OCI-LY3 (cell line): ENCODE measurements around the gene FRMD1.

Experiments
- H2AFZ ChIP-seq: fragments of 200-600, 300-600 bp; shearing (Covaris generic); 2 replicates; pipeline ENCODE4 v1.6.0; 2014; ENCODE audit warnings: antibody characterized with exemption, low read depth, low read length
- H3K27ac ChIP-seq: fragments of 200-600, 300-600 bp; sonication (generic); 2 replicates; pipeline ENCODE4 v1.5.1; 2014; ENCODE audit warnings: mild to moderate bottlenecking, low read length, moderate library complexity, mixed read lengths
- H3K27me3 ChIP-seq: fragments of 200-600, 300-600 bp; sonication (generic); 2 replicates; pipeline ENCODE4 v1.6.1; 2014; ENCODE audit warnings: low read depth, low read length, mixed read lengths
- H3K36me3 ChIP-seq: fragments of 200-600, 300-600 bp; sonication (generic); replicated peaks from 2 replicates; pipeline ENCODE3; 2014; ENCODE audit warnings: low read depth, low read length, mixed read lengths
- H3K4me1 ChIP-seq: fragments of 300-600, 200-600 bp; sonication (generic); 2 replicates; pipeline ENCODE4 v1.6.1; 2014; ENCODE audit warnings: low read length, mixed read lengths
- H3K4me2 ChIP-seq: fragments of 200-600, 300-600 bp; sonication (generic); 2 replicates; pipeline ENCODE4 v1.6.1; 2014; ENCODE audit warnings: low read length, mixed read lengths
- H3K4me3 ChIP-seq: fragments of 300-600, 200-600 bp; sonication (generic); 2 replicates; pipeline ENCODE4 v1.5.1; 2014; ENCODE audit warnings: antibody characterized with exemption, mild to moderate bottlenecking, low read length, moderate library complexity
- H3K79me2 ChIP-seq: fragments of 300-600, 200-600 bp; shearing (Covaris generic); 2 replicates; pipeline ENCODE4 v1.6.1; 2014; ENCODE audit warnings: mild to moderate bottlenecking, low read length, mixed read lengths
- H3K9ac ChIP-seq: fragments of 300-600, 200-600 bp; shearing (Covaris generic); 2 replicates; pipeline ENCODE4 v1.6.0; 2014; ENCODE audit warnings: mild to moderate bottlenecking, low read length, moderate library complexity
- H3K9me3 ChIP-seq: fragments of 200-600, 300-600 bp; shearing (Covaris generic); 2 replicates; pipeline ENCODE4 v1.6.1; 2014; ENCODE audit warnings: low read length, mixed read lengths; ENCODE audit not compliant: insufficient read depth
- H4K20me1 ChIP-seq: fragments of 200-600, 300-600 bp; sonication (generic); 2 replicates; pipeline ENCODE4 v1.6.1; 2016; ENCODE audit warnings: low read length, mixed read lengths; ENCODE audit not compliant: insufficient read depth
- CTCF ChIP-seq: fragments of 200-600, 300-600 bp; sonication (generic); IDR thresholded peaks from 2 replicates; pipeline ENCODE4 v1.5.1; 2014; ENCODE audit warnings: antibody characterized with exemption, low read length, low read depth
- EZH2phosphoT487 ChIP-seq: fragments of 200-600 bp; shearing (Covaris generic); IDR thresholded peaks from 2 replicates; pipeline ENCODE4 v1.6.1; 2018; ENCODE audit warnings: antibody characterized with exemption, mixed run types, low read depth

The FRMD1 gene

GRCh38 chr6:168116975-168117899 is 38.2 kb upstream of the FRMD1 start:
- no peaks in the 10 kb centered on the region for H3K36me3 ChIP-seq
- no peaks in the 10 kb centered on the region for H3K27me3 ChIP-seq
- H2AFZ ChIP-seq, result no peak overlapping the region
- H3K9ac ChIP-seq, result no peak overlapping the region
- no peak overlapping the region for H3K4me2 ChIP-seq
- H3K79me2 ChIP-seq, result no peaks in the 10 kb centered on the region
- peaks cover 12% of the 10 kb centered on the region for H3K4me1 ChIP-seq
- no peaks in the 10 kb centered on the region for H4K20me1 ChIP-seq
- no peaks in the 10 kb centered on the region for H3K9me3 ChIP-seq
- TF ChIP-seq EZH2phosphoT487, result no peak
- no peak for TF ChIP-seq CTCF
- H3K4me3 ChIP-seq, result no peak overlapping the region
- no peak overlapping the region for H3K27ac ChIP-seq

- Histone ChIP-seq H3K27me3 (no peaks in the 10 kb centered on the region), H3K4me3 (no peak overlapping the region), H4K20me1 (no peaks in the 10 kb centered on the region), H3K79me2 (no peaks in the 10 kb centered on the region), H2AFZ (no peak overlapping the region), H3K27ac (no peak overlapping the region), H3K9me3 (no peaks in the 10 kb centered on the region), H3K9ac (no peak overlapping the region), H3K36me3 (no peaks in the 10 kb centered on the region), H3K4me2 (no peak overlapping the region), H3K4me1 (peaks cover 9% of the 10 kb centered on the region)
- TF ChIP-seq CTCF, result no peak
- no peak for TF ChIP-seq EZH2phosphoT487
Measured at GRCh38 chr6:168116438-168116974, 37.5 kb upstream of the FRMD1 start.

- no peaks in the 10 kb centered on the region for H3K36me3 ChIP-seq
- H3K27me3 ChIP-seq, result no peaks in the 10 kb centered on the region
- no peak overlapping the region for H3K27ac ChIP-seq
- H3K4me3 ChIP-seq, result no peak overlapping the region
- no peaks in the 10 kb centered on the region for H3K79me2 ChIP-seq
- no peak overlapping the region for H2AFZ ChIP-seq
- H3K4me2 ChIP-seq, result no peak overlapping the region
- no peaks in the 10 kb centered on the region for H4K20me1 ChIP-seq
- peaks cover 3% of the 10 kb centered on the region for H3K4me1 ChIP-seq
- H3K9ac ChIP-seq, result no peak overlapping the region
- no peaks in the 10 kb centered on the region for H3K9me3 ChIP-seq
- no peak for TF ChIP-seq EZH2phosphoT487
Measured at GRCh38 chr6:168115748-168116437, 36.9 kb upstream of the FRMD1 start.

- Histone ChIP-seq H3K27me3 (peaks cover under 1% of the 10 kb centered on the region; the same call in 1 of the 2 replicates), H3K4me1 (no peaks in the 10 kb centered on the region), H3K4me2 (no peak overlapping the region), H3K9ac (no peak overlapping the region), H3K79me2 (no peaks in the 10 kb centered on the region), H3K9me3 (no peaks in the 10 kb centered on the region), H3K36me3 (no peaks in the 10 kb centered on the region), H4K20me1 (no peaks in the 10 kb centered on the region), H3K4me3 (no peak overlapping the region), H3K27ac (no peak overlapping the region), H2AFZ (no peak overlapping the region)
- TF ChIP-seq CTCF (no peak), EZH2phosphoT487 (no peak)
Measured at GRCh38 chr6:168113226-168113625, 34.2 kb upstream of the FRMD1 start.
